RCC 7860 (cell line): ENCODE results near the gene CPOX.
"Not testable (repeated sequence)": the region's sequence is repeated elsewhere in the genome, so short reads cannot be mapped to it uniquely, and the experiment has no call there.

ENCODE experiments used
- DNase-seq: peaks from one replicate; pipeline ENCODE4 v3.0.0-alpha.2; 2015; ENCODE audit warnings: low spot score
- FAIRE-seq: peaks from 2 replicates; lab custom pipeline; 2012; peaks lifted over from hg19 to GRCh38; lab: Jason Lieb, UNC

The CPOX gene

GRCh38 chr3:98593046-98593936, at the start of gene CPOX:
Gene CPOX, minus strand, starts transcription at chr3:98593611. Its CDS starts 107 bp downstream, at chr3:98593504.
- DNase-seq: peak; percentile 88
- peak; percentile 92 for FAIRE-seq

GRCh38 chr3:98642769-98643168, 49.4 kb upstream of the CPOX start:
- FAIRE-seq, DNase-seq: not testable (repeated sequence)

GRCh38 chr3:98641756-98642155, 48.3 kb upstream of the CPOX start:
- DNase-seq, FAIRE-seq: not testable (repeated sequence)

- DNase-seq: not testable (repeated sequence)
Observed at GRCh38 chr3:98638515-98638914, 45.1 kb upstream of the CPOX start.

GRCh38 chr3:98630416-98630815, 37.0 kb upstream of the CPOX start:
- FAIRE-seq: no peak
- no peak for DNase-seq

More at GRCh38 chr3:98638515-98638914, 45.1 kb upstream of the CPOX start:
- FAIRE-seq: not testable (repeated sequence)

- FAIRE-seq (no peak), DNase-seq (no peak)
Observed at GRCh38 chr3:98628317-98628716, 34.9 kb upstream of the CPOX start.

GRCh38 chr3:98626151-98626550, 32.7 kb upstream of the CPOX start:
- FAIRE-seq: no peak
- no peak for DNase-seq

- no peak for FAIRE-seq
- DNase-seq: no peak
Observed at GRCh38 chr3:98623572-98624280, 30.3 kb upstream of the CPOX start.

GRCh38 chr3:98617841-98618240, 24.4 kb upstream of the CPOX start:
- no peak for FAIRE-seq

GRCh38 chr3:98613616-98614015, 20.2 kb upstream of the CPOX start:
- FAIRE-seq (no peak), DNase-seq (no peak)

More at GRCh38 chr3:98617841-98618240, 24.4 kb upstream of the CPOX start:
- DNase-seq: no peak

- DNase-seq: no peak
- FAIRE-seq: no peak
Observed at GRCh38 chr3:98612996-98613517, 19.6 kb upstream of the CPOX start.

- no peak for FAIRE-seq
- DNase-seq: no peak
Observed at GRCh38 chr3:98612587-98612986, 19.2 kb upstream of the CPOX start.

GRCh38 chr3:98608029-98608428, 14.6 kb upstream of the CPOX start:
- no peak for DNase-seq
- no peak for FAIRE-seq

GRCh38 chr3:98603580-98603979, 10.2 kb upstream of the CPOX start:
- no peak for FAIRE-seq
- no peak for DNase-seq

- DNase-seq: peak; percentile 56
- FAIRE-seq: peak; percentile 77
Observed at GRCh38 chr3:98602078-98602678, 8.8 kb upstream of the CPOX start.

GRCh38 chr3:98601180-98601579, 7.8 kb upstream of the CPOX start:
- FAIRE-seq: no peak
- no peak for DNase-seq

GRCh38 chr3:98600412-98601095, 7.1 kb upstream of the CPOX start:
- DNase-seq (no peak), FAIRE-seq (no peak)

- no peak for DNase-seq
- no peak for FAIRE-seq
Observed at GRCh38 chr3:98599647-98600411, 6.4 kb upstream of the CPOX start.

- DNase-seq (no peak), FAIRE-seq (no peak)
Observed at GRCh38 chr3:98598492-98598891, 5.1 kb upstream of the CPOX start.
